ENCODE data around the gene NOX5.

Gene NOX5

GRCh38 chr15:69094124-69094921 is 79.8 kb downstream of the NOX5 start:
- no peaks in the 10 kb centered on the region for H3K9me3 ChIP-seq (ENCODE audit: control insufficient read depth, low read length)
- H3K4me1 ChIP-seq (ENCODE audit: control insufficient read depth, insufficient read depth, low read length): peaks cover 8% of the 10 kb centered on the region
- no peaks in the 10 kb centered on the region for H3K36me3 ChIP-seq (ENCODE audit: control insufficient read depth, insufficient read depth, low read length, severe bottlenecking)
- peaks cover 45% of the 10 kb centered on the region for H3K27me3 ChIP-seq (replicated peaks; ENCODE audit: control insufficient read depth, insufficient read depth, low read length)
- no peak for DNase-seq (ENCODE audit: low read depth)
- H3K4me3 ChIP-seq (ENCODE audit: low read length): no peak overlapping the region
- H3K9ac ChIP-seq (ENCODE audit: low read length): no peak overlapping the region

GRCh38 chr15:69095274-69095673 is 80.8 kb downstream of the NOX5 start:
- Histone ChIP-seq H3K36me3 (ENCODE audit: control insufficient read depth, insufficient read depth, low read length, severe bottlenecking) (no peaks in the 10 kb centered on the region), H3K4me1 (ENCODE audit: control insufficient read depth, insufficient read depth, low read length) (peaks cover 8% of the 10 kb centered on the region), H3K27me3 (replicated peaks; ENCODE audit: control insufficient read depth, insufficient read depth, low read length) (peaks cover 36% of the 10 kb centered on the region), H3K4me3 (ENCODE audit: low read length) (no peak overlapping the region), H3K9me3 (ENCODE audit: control insufficient read depth, low read length) (no peaks in the 10 kb centered on the region), H3K9ac (ENCODE audit: low read length) (no peak overlapping the region)
- no peak for DNase-seq (ENCODE audit: low read depth)

- Histone ChIP-seq H3K9ac (ENCODE audit: low read length) (no peak overlapping the region), H3K4me1 (ENCODE audit: control insufficient read depth, insufficient read depth, low read length) (peaks cover 8% of the 10 kb centered on the region), H3K27me3 (replicated peaks; ENCODE audit: control insufficient read depth, insufficient read depth, low read length) (peaks cover 40% of the 10 kb centered on the region), H3K9me3 (ENCODE audit: control insufficient read depth, low read length) (no peaks in the 10 kb centered on the region), H3K4me3 (ENCODE audit: low read length) (no peak overlapping the region), H3K36me3 (ENCODE audit: control insufficient read depth, insufficient read depth, low read length, severe bottlenecking) (no peaks in the 10 kb centered on the region)
- DNase-seq (ENCODE audit: low read depth): no peak
These were observed 81.7 kb downstream of the NOX5 start for GRCh38 chr15:69096196-69096595.

GRCh38 chr15:69096626-69097025 is 82.1 kb downstream of the NOX5 start:
- no peak for DNase-seq (ENCODE audit: low read depth)
- no peaks in the 10 kb centered on the region for H3K36me3 ChIP-seq (ENCODE audit: control insufficient read depth, insufficient read depth, low read length, severe bottlenecking)
- no peak overlapping the region for H3K4me3 ChIP-seq (ENCODE audit: low read length)
- H3K4me1 ChIP-seq (ENCODE audit: control insufficient read depth, insufficient read depth, low read length): peaks cover 8% of the 10 kb centered on the region
- H3K9ac ChIP-seq (ENCODE audit: low read length): no peak overlapping the region
- peaks cover 40% of the 10 kb centered on the region for H3K27me3 ChIP-seq (replicated peaks; ENCODE audit: control insufficient read depth, insufficient read depth, low read length)
- H3K9me3 ChIP-seq (ENCODE audit: control insufficient read depth, low read length): no peaks in the 10 kb centered on the region

GRCh38 chr15:69098771-69099170 is 84.3 kb downstream of the NOX5 start:
- Histone ChIP-seq H3K4me1 (ENCODE audit: control insufficient read depth, insufficient read depth, low read length) (no peaks in the 10 kb centered on the region), H3K9me3 (ENCODE audit: control insufficient read depth, low read length) (no peaks in the 10 kb centered on the region), H3K4me3 (ENCODE audit: low read length) (no peak overlapping the region), H3K9ac (ENCODE audit: low read length) (no peak overlapping the region), H3K36me3 (ENCODE audit: control insufficient read depth, insufficient read depth, low read length, severe bottlenecking) (no peaks in the 10 kb centered on the region), H3K27me3 (replicated peaks; ENCODE audit: control insufficient read depth, insufficient read depth, low read length) (peaks cover 48% of the 10 kb centered on the region)
- DNase-seq (ENCODE audit: low read depth): no peak

- no peak for DNase-seq (ENCODE audit: low read depth)
- Histone ChIP-seq H3K9me3 (ENCODE audit: control insufficient read depth, low read length) (no peaks in the 10 kb centered on the region), H3K27me3 (replicated peaks; ENCODE audit: control insufficient read depth, insufficient read depth, low read length) (peaks cover 49% of the 10 kb centered on the region), H3K4me1 (ENCODE audit: control insufficient read depth, insufficient read depth, low read length) (no peaks in the 10 kb centered on the region), H3K9ac (ENCODE audit: low read length) (no peak overlapping the region), H3K36me3 (ENCODE audit: control insufficient read depth, insufficient read depth, low read length, severe bottlenecking) (no peaks in the 10 kb centered on the region), H3K4me3 (ENCODE audit: low read length) (no peak overlapping the region)
These were observed 85.4 kb downstream of the NOX5 start for GRCh38 chr15:69099941-69100340.

- no peaks in the 10 kb centered on the region for H3K9me3 ChIP-seq (ENCODE audit: control insufficient read depth, low read length)
- H3K4me3 ChIP-seq (ENCODE audit: low read length): no peak overlapping the region
- H3K9ac ChIP-seq (ENCODE audit: low read length): no peak overlapping the region
- H3K36me3 ChIP-seq (ENCODE audit: control insufficient read depth, insufficient read depth, low read length, severe bottlenecking): no peaks in the 10 kb centered on the region
- no peak for DNase-seq (ENCODE audit: low read depth)
- H3K4me1 ChIP-seq (ENCODE audit: control insufficient read depth, insufficient read depth, low read length): no peaks in the 10 kb centered on the region
- H3K27me3 ChIP-seq (replicated peaks; ENCODE audit: control insufficient read depth, insufficient read depth, low read length): peaks cover 43% of the 10 kb centered on the region
These were observed 86.3 kb downstream of the NOX5 start for GRCh38 chr15:69100821-69101220.

GRCh38 chr15:69104050-69104750 is 89.7 kb downstream of the NOX5 start:
- H3K9ac ChIP-seq (ENCODE audit: low read length): no peak overlapping the region
- H3K36me3 ChIP-seq (ENCODE audit: control insufficient read depth, insufficient read depth, low read length, severe bottlenecking): no peaks in the 10 kb centered on the region
- no peaks in the 10 kb centered on the region for H3K9me3 ChIP-seq (ENCODE audit: control insufficient read depth, low read length)
- H3K27me3 ChIP-seq (replicated peaks; ENCODE audit: control insufficient read depth, insufficient read depth, low read length): peaks cover 45% of the 10 kb centered on the region
- no peak overlapping the region for H3K4me3 ChIP-seq (ENCODE audit: low read length)
- no peaks in the 10 kb centered on the region for H3K4me1 ChIP-seq (ENCODE audit: control insufficient read depth, insufficient read depth, low read length)
- no peak for DNase-seq (ENCODE audit: low read depth)

GRCh38 chr15:69105451-69105985 is 91.0 kb downstream of the NOX5 start:
- Histone ChIP-seq H3K4me1 (ENCODE audit: control insufficient read depth, insufficient read depth, low read length) (no peaks in the 10 kb centered on the region), H3K9ac (ENCODE audit: low read length) (no peak overlapping the region), H3K4me3 (ENCODE audit: low read length) (no peak overlapping the region), H3K9me3 (ENCODE audit: control insufficient read depth, low read length) (no peaks in the 10 kb centered on the region), H3K36me3 (ENCODE audit: control insufficient read depth, insufficient read depth, low read length, severe bottlenecking) (no peaks in the 10 kb centered on the region), H3K27me3 (replicated peaks; ENCODE audit: control insufficient read depth, insufficient read depth, low read length) (peaks cover 55% of the 10 kb centered on the region)
- DNase-seq (ENCODE audit: low read depth): no peak

- no peak overlapping the region for H3K4me3 ChIP-seq (ENCODE audit: low read length)
- H3K36me3 ChIP-seq (ENCODE audit: control insufficient read depth, insufficient read depth, low read length, severe bottlenecking): no peaks in the 10 kb centered on the region
- peaks cover 53% of the 10 kb centered on the region for H3K27me3 ChIP-seq (replicated peaks; ENCODE audit: control insufficient read depth, insufficient read depth, low read length)
- H3K9me3 ChIP-seq (ENCODE audit: control insufficient read depth, low read length): no peaks in the 10 kb centered on the region
- no peak for DNase-seq (ENCODE audit: low read depth)
- H3K9ac ChIP-seq (ENCODE audit: low read length): no peak overlapping the region
- no peaks in the 10 kb centered on the region for H3K4me1 ChIP-seq (ENCODE audit: control insufficient read depth, insufficient read depth, low read length)
These were observed 92.6 kb downstream of the NOX5 start for GRCh38 chr15:69107025-69107620.
